VCaP (cell line): ENCODE measurements around the gene STRAP.

ENCODE experiments used
- H3K27ac ChIP-seq: fragments of 450-650 bp; 2 replicates; pipeline ENCODE4 v1.5.1; 2017
- TF ChIP-seq, protein P1 (sequence below): fragments of 450-650 bp; conservative IDR thresholded peaks from 2 replicates; pipeline ENCODE4 v1.5.1; 2017; ENCODE audit warnings: mild to moderate bottlenecking, moderate library complexity

The STRAP gene

DNA sequence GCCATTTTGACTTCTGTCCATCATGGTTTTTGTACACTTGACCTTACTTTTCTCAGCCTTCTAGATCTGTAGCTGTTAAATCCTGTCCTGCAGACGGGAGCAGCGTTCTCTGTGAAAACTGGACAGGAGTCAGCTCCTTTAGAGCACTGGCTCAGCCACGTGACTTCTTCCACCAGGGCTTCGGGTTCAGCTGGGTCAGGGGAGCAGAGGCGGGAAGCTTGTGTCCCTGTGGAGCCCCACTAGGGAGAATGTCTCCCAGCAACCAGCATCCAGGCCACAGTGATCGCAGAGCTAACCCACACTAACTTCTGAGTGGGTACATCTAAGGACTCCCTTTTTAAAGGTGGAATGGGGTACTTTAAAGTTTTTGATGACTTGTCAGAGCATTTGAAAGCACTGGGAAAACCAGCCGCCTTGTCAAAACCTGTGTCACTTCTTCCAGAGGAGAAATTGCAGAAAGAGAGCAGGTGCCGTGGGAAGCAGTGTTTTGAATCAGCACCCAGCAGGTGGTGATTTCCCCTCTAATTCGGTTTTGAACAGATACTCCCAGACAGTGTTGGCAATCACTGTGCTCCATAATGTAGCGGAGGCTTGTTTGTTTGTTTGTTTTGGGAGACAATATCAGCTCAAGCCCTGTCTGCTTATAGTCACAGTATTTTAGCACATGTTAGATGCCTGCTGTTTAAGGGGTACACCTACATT, 46.8 kb downstream of the STRAP start:
- no peak overlapping the region for H3K27ac ChIP-seq
- TF ChIP-seq, protein P1, sequence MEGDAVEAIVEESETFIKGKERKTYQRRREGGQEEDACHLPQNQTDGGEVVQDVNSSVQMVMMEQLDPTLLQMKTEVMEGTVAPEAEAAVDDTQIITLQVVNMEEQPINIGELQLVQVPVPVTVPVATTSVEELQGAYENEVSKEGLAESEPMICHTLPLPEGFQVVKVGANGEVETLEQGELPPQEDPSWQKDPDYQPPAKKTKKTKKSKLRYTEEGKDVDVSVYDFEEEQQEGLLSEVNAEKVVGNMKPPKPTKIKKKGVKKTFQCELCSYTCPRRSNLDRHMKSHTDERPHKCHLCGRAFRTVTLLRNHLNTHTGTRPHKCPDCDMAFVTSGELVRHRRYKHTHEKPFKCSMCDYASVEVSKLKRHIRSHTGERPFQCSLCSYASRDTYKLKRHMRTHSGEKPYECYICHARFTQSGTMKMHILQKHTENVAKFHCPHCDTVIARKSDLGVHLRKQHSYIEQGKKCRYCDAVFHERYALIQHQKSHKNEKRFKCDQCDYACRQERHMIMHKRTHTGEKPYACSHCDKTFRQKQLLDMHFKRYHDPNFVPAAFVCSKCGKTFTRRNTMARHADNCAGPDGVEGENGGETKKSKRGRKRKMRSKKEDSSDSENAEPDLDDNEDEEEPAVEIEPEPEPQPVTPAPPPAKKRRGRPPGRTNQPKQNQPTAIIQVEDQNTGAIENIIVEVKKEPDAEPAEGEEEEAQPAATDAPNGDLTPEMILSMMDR: no peak; the same call in 1 of the 2 replicates

DNA sequence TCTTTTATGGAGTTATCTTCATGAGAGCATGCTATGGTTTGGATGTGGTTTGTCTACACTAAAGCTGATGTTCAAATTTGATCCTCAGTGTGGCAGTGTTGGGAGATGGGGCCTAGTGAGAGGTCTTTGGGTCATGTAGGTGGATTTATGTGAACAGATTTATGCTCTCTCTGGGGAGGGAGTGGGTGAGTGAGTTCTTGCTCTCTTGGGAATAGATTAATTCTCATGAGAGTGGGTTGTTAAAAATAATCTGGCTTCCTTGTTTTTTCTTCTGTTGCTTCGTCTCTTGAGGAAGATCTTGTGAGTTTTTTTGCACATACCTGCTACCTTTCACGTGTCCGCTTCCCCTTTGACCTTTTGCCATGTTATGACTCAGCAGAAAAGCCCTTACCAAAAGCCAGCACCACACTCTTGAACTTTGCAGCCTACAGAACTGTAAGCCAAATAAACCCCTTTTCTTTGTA, 49.4 kb downstream of the STRAP start:
- no peak overlapping the region for H3K27ac ChIP-seq
- TF ChIP-seq, protein P1: no peak

DNA sequence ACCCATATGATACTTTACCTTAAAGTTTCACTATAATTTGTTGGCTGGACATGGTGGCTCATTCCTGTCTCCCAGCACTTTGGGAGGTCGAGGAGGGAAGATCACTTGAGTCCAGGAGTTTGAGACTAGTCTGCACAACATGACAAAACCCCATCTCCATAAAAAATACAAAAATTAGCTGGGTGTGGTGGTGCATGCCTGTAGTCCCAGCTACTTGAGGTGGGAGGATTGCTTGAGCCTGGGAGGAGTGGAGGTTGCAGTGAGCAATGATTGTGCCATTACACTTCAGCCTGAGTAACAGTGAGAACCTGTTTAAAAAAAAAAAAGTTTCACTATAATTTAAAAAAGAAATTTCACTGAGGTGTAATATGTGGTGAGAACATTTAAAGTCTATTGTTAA, 50.1 kb downstream of the STRAP start:
- TF ChIP-seq, protein P1: no peak
- no peak overlapping the region for H3K27ac ChIP-seq

DNA sequence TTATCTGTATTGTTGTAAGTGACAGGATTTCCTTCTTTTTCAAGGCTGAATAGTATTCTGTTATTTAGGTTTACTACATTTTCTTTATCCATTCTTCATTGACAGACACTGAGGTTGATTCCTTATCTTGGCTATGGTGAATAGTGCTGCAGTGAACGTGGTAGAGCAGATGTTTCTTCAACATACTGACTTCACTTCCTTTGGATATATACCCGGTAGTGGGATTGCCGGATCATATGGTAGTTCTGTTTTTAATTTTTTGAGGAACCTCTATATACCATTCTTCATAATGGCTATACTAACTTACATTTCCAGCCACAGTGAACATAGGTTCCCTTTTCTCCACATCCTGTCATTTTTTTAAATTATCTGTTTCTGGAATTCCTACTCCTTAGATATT, 50.8 kb downstream of the STRAP start:
- no peak overlapping the region for H3K27ac ChIP-seq
- TF ChIP-seq, protein P1: no peak

DNA sequence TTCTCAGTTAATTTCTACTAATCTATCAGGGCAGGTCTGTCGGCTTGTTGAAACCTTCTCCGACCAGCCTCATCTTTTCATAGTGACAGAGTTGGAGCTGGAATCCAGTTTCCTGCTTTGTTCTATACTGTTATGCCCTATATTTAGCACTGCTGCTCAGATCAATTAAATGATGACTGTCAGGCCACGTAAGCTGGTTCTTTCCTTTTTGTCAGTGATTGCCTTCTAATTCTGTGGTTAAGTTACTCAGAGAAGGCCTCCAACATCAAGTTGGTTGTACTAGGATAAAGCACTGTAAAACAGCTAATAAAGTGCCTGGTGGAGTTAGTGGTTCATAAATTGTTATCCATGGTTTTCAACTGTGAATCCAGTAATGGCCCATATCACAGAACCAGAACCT, 51.6 kb downstream of the STRAP start:
- TF ChIP-seq, protein P1: no peak
- no peak overlapping the region for H3K27ac ChIP-seq

DNA sequence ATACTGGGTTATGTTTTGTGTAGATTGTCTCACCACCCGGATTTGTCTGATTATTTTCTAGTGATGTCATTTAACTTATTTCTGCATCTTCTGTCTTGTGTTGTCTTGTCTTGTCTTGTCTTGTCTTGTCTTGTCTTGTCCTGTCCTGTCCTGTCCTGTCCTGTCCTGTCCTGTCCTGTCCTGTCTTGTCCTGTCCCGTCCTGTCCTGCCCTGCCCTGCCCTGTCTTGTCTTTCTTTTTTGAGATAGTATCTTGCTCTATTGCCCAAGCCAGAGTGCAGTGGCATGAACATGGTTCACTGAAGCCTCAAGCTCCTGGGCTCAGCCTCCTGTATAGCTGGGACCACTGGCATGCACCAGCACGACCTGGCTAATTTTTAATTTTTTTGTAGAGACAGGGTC, 54.6 kb downstream of the STRAP start:
- no peak overlapping the region for H3K27ac ChIP-seq
- TF ChIP-seq, protein P1: no peak

DNA sequence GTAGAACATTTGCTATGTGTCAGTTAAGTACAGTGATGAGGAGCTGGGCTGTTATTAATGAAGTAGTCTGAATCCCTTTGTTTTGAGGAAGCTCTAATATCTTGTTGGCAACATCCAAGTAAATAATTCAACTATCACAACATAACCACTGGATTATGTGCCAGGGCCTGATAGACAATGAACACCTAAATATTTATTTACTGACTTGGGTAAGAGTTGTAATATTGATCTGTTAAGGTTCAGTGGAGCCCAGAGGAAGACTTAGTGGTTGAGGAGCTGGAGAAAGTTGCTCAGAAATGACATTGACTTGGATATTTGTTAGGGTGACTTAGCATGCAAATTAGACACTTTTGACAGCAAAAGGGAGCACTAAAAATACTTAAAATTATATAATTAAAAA, 55.7 kb downstream of the STRAP start:
- H3K27ac ChIP-seq: no peak overlapping the region
- TF ChIP-seq, protein P1: no peak
